Endothelial cell of umbilical vein (primary cell): ENCODE data around the gene CHAF1A.
A peak's percentile ranks its signal among the peaks of the same experiment; 100 is the strongest.

Experiments
- CTCF ChIP-seq, 2 donors: IDR thresholded peaks; 1 replicate in 1 of 2; 2 replicates in 1 of 2; pipeline ENCODE4 v1.5.1; 2011; ENCODE audit warnings: low read length in 2 of 2, mild to moderate bottlenecking in 2 of 2, moderate library complexity in 2 of 2, control low read depth in 1 of 2, inconsistent platforms in 1 of 2, low read depth in 1 of 2; ENCODE audit not compliant: insufficient read depth in 1 of 2; ENCODE audit errors: extremely low read depth in 1 of 2
- FOS ChIP-seq: IDR thresholded peaks from 2 replicates; pipeline ENCODE4 v1.6.1; 2011; ENCODE audit warnings: mild to moderate bottlenecking, low read length, moderate library complexity, borderline replicate concordance; ENCODE audit not compliant: insufficient read depth
- MAX ChIP-seq: IDR thresholded peaks from 2 replicates; pipeline ENCODE4 v1.6.1; 2011; ENCODE audit not compliant: insufficient read depth, insufficient read length
- MYC ChIP-seq: IDR thresholded peaks from one replicate; pipeline ENCODE4 v1.6.1; 2011; ENCODE audit warnings: mild to moderate bottlenecking, low read depth, low read length

GRCh38 chr19:4402171-4403004 is at the start of gene CHAF1A:
- TF ChIP-seq CTCF (IDR thresholded peaks at IDR 0.05; ENCODE audit: extremely low read depth in 1 of 2, insufficient read depth in 1 of 2, low read depth in 1 of 2, low read length in 2 of 2) (no peak), MAX (peak; percentile 83), MYC (no peak), FOS (no peak)
